Sigmoid colon (tissue), 4 donors: ENCODE results near the gene PSKH1.

Experiments
- EP300 ChIP-seq, 4 donors: sonication (generic); formaldehyde crosslinking; IDR thresholded peaks; one replicate each; pipeline ENCODE4 v1.6.1; 2017; ENCODE audit warnings: antibody characterized with exemption in 4 of 4
- POLR2A ChIP-seq, 2 donors: fragments of 450-650 bp; IDR thresholded peaks; one replicate each; pipeline ENCODE4 v1.6.1; 2016; ENCODE audit warnings: antibody characterized with exemption in 2 of 2, mild to moderate bottlenecking in 2 of 2, moderate library complexity in 2 of 2

DNA sequence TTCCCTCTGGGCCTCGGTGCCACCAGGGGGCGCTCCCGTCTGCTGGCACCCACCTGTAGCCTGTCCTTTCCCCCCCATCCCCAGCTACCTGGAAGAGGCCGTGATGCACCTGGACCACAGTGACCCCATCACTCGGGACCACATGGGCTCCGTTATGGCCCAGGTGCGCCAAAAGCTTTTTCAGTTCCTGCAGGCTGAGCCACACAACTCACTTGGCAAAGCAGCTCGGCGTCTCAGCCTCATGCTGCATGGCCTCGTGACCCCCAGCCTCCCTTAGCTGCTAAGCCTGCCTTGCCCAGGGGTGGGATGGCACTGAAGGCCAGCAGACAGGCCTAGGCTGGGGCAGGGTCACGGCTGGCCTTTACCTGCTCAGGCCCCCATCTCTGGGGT, 9.2 kb upstream of the PSKH1 start:
- no peak for TF ChIP-seq POLR2A (IDR thresholded peaks at IDR 0.05)
- no peak for TF ChIP-seq EP300 (IDR thresholded peaks at IDR 0.05)
